K562 (cell line): ENCODE results near the gene PHACTR2. TPM values are rescaled to one million over a fixed set of nuclear protein-coding genes. Genes with fewer than 3 reads are reported as not detected.

Experiments
- ATF6 ChIP-seq: sonication (generic); formaldehyde crosslinking; IDR thresholded peaks from 2 replicates; pipeline ENCODE4 v1.4.0; 2020; ENCODE audit warnings: mild to moderate bottlenecking, missing genetic modification reagents
- CGGBP1 ChIP-seq: fragments of 250-450 bp; sonication (Bioruptor Pico); IDR thresholded peaks from 2 replicates; pipeline ENCODE4 v1.9.0; 2021; ENCODE audit warnings: mild to moderate bottlenecking
- CREB5 ChIP-seq: fragments of 250-450 bp; sonication (Bioruptor Pico); IDR thresholded peaks from 2 replicates; pipeline ENCODE4 v1.5.0; 2020; ENCODE audit warnings: mild to moderate bottlenecking
- HINFP ChIP-seq: fragments of 450-650 bp; conservative IDR thresholded peaks from 2 replicates; pipeline ENCODE4 v1.6.1; 2016; ENCODE audit warnings: missing genetic modification characterization, low read depth, mild to moderate bottlenecking, control low read depth, missing compliant biosample characterization
- JUND ChIP-seq, 2 experiments: IDR thresholded peaks; 2 replicates in 1 of 2; 3 replicates in 1 of 2; pipeline ENCODE4 v1.6.1; 2011; ENCODE audit warnings: borderline replicate concordance in 2 of 2, low read depth in 2 of 2, low read length in 2 of 2, improper control_type of control experiment in 1 of 2, missing biosample characterization in 1 of 2, missing genetic modification characterization in 1 of 2, missing genetic modification reagents in 1 of 2
- MAX ChIP-seq: sonication (generic); formaldehyde crosslinking; IDR thresholded peaks from 2 replicates; pipeline ENCODE4 v1.9.0; 2022; ENCODE audit warnings: mild to moderate bottlenecking, missing genetic modification reagents
- RBM39 ChIP-seq: fragments of 200-400 bp; formaldehyde crosslinking; optimal IDR thresholded peaks from 2 replicates; pipeline ENCODE3; 2018; ENCODE audit warnings: low read depth, low read length
- RERE ChIP-seq: sonication (generic); formaldehyde crosslinking; IDR thresholded peaks from 2 replicates; pipeline ENCODE4 v1.8.0; 2023; ENCODE audit warnings: missing genetic modification reagents, mild to moderate bottlenecking, borderline replicate concordance
- SMAD2 ChIP-seq: fragments of 150-350 bp; IDR thresholded peaks from 2 replicates; pipeline ENCODE4 v1.6.1; 2014; ENCODE audit warnings: low read depth, mild to moderate bottlenecking, low read length
- TBL1XR1 ChIP-seq, 2 experiments: IDR thresholded peaks; 2 replicates each; pipeline ENCODE4 v1.6.1; 2012; ENCODE audit warnings: improper control_type of control experiment in 2 of 2, low read length in 2 of 2, mild to moderate bottlenecking in 1 of 2
- ZBED1 ChIP-seq: IDR thresholded peaks from 2 replicates; pipeline ENCODE4 v1.6.1; 2014
- ZNF311 ChIP-seq: fragments of 250-450 bp; sonication (Bioruptor Pico); IDR thresholded peaks from 2 replicates; pipeline ENCODE4 v1.4.0; 2020; ENCODE audit warnings: mild to moderate bottlenecking, moderate library complexity
- polyA plus RNA-seq, 8 experiments: library from polyadenylated mRNA; depleted of rRNA in 4 of 8; stranded (reverse) in 5 of 8; unstranded in 3 of 8; fragments of >200 nt; fragmentation: Nextera tagmentation in 2 of 8; fragmentation: Illumina TruSeq in 1 of 8; extraction: Ambion mirVana in 2 of 8; extraction: Trizol in 1 of 8; gene quantifications; 2 replicates each; pipeline versions ENCODE4 v1.2.1 to v1.2.3, GENCODE V29; 2011 to 2014; ENCODE audit warnings: inconsistent platforms in 1 of 8, missing spikeins in 1 of 8
- total RNA-seq, 7 experiments: library from RNA; depleted of rRNA in 6 of 7; stranded (reverse); fragments of >200 nt in 6 of 7; fragmentation: Illumina TruSeq in 2 of 7; extraction: Trizol in 2 of 7; gene quantifications; 2 replicates each; pipeline versions ENCODE4 v1.2.1 to v1.2.3, GENCODE V29; 2011 to 2021; ENCODE audit warnings: low replicate concordance in 1 of 7

PHACTR2 gene
- total and polyA plus RNA-seq, 9 of the 15 experiments (the other 6 are each of a cell fraction or from before 2014, with no cell fraction given) = 5.3 to 52.5 (median 22.9) TPM

GRCh38 chr6:143792402-143793279, 114.9 kb downstream of the PHACTR2 start (continued):
- 0 out of 2 replicates have a peak, but pooled peaks have one; percentile 18 for TF ChIP-seq HINFP (tag)
- TF ChIP-seq MAX (CRISPR knock-in tag) = no peak
- TF ChIP-seq SMAD2 = no peak
- 0 out of 2 replicates have a peak, but pooled peaks have one; percentile 16 for TF ChIP-seq JUND (IDR thresholded peaks at IDR 0.05; ENCODE audit: borderline replicate concordance, low read depth, low read length)
- TF ChIP-seq JUND (tag; IDR thresholded peaks at IDR 0.05; ENCODE audit: borderline replicate concordance, low read depth, low read length) = no peak
- no peak for TF ChIP-seq ATF6 (CRISPR knock-in tag)
- TF ChIP-seq CGGBP1 (CRISPR knock-in tag) = no peak
- no peak for TF ChIP-seq ZNF311
- TF ChIP-seq CREB5 = no peak
- TF ChIP-seq ZBED1 = no peak
- no peak for TF ChIP-seq RERE (CRISPR knock-in tag)
- no peak for TF ChIP-seq TBL1XR1 (IDR thresholded peaks at IDR 0.05; ENCODE audit: low read length in 2 of 2)
- no peak for TF ChIP-seq RBM39
